ENCODE data around the gene CCNT2. TPM values are rescaled to one million over a fixed set of nuclear protein-coding genes. Genes with fewer than 3 reads are reported as not detected.
"Not testable (repeated sequence)": the region's sequence is repeated elsewhere in the genome, so short reads cannot be mapped to it uniquely, and the experiment has no call there.

Gene CCNT2
- total and polyA plus RNA-seq, 4 experiments from 2014 or later: 23.1 to 80.6 (median 49.8) TPM

DNA sequence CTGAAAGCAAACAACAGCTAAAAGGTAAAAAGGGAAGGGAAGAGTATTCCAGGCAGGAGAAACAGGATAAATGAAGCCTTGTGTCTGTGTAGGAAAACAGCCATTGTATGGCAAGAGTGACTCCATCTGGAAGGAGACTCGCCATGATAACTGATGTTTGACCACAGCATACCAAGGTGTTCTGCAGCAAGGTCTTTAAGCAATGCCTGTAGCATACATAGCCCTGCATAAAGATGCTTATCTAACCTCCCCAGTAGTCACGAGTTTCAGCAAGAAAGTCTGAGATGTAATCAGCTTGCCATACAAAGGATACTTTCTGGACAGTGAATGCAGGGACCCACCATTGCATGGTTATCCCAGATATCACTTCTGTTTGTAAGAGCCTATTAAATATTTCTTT is 11.9 kb upstream of the CCNT2 start:
- H3K36me3 Mint-ChIP-seq: peaks cover 0 to 17% of the 10 kb centered on the region in 2 donors
- no peaks in the 10 kb centered on the region for H3K4me1 ChIP-seq (ENCODE audit: insufficient read depth, low read length)
- ChIA-PET CTCF (ENCODE audit: partially characterized antibody) (no interaction called here), POLR2A (ENCODE audit: partially characterized antibody) (no interaction called here)
- no peak overlapping the region for H3K27ac ChIP-seq (ENCODE audit: low read depth, low read length)
- H3K4me3 ChIP-seq (ENCODE audit: low read length in 2 of 2): no peak overlapping the region
- H3K27ac Mint-ChIP-seq: no peak overlapping the region
- H3K27me3 Mint-ChIP-seq: peaks cover 5 to 6% of the 10 kb centered on the region in 2 donors
- peaks cover 0 to 6% (median 4%) of the 10 kb centered on the region in 8 donors for H3K9me3 Mint-ChIP-seq
- no peaks in the 10 kb centered on the region for H3K36me3 ChIP-seq (ENCODE audit: insufficient read depth, low read length)
- H3K4me3 Mint-ChIP-seq: no peak overlapping the region
- no peak for DNase-seq
- intact Hi-C loops (cut with micrococcal nuclease): no loop called here
- no peaks in the 10 kb centered on the region for H3K9me3 ChIP-seq (ENCODE audit: control insufficient read depth in 1 of 2, low read length in 2 of 2)
- H3K27me3 ChIP-seq (ENCODE audit: insufficient read depth, low read length): no peaks in the 10 kb centered on the region
- peaks cover 0 to 5% (median 0%) of the 10 kb centered on the region in 4 donors for H3K4me1 Mint-ChIP-seq

DNA sequence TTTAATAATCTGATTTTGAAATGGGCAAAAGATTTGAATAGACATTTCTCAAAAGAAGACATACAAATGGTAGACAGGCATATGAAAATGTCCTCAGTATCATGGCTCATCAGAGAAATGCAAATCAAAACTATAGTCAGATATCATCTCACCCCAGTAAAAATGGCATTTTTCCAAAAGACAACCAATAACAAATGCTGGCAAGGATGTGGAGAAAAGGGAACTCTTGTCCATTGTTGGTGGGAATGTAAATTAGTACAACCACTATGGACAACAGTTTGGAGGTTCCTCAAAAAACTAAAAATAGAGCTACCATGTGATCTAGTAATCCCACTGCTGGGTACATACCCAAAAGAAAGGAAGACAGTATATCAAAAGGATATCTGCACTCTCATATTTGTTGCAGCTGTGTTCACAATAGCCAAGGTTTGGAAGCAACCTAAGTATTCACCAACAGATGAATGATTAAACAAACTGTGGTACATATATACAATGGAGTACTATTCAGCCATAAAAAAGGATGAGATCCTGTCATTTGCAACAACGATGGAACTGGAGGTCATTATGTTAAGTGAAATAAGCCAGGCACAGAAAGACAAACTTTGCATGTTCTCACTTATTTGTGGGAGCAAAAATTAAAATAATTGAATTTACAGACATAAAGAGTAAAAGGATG is 11.0 kb upstream of the CCNT2 start:
- H3K4me1 ChIP-seq (ENCODE audit: insufficient read depth, low read length); intact Hi-C loops (cut with micrococcal nuclease); H3K27ac ChIP-seq (ENCODE audit: low read depth, low read length); H3K27ac Mint-ChIP-seq; H3K9me3 Mint-ChIP-seq; H3K36me3 ChIP-seq (ENCODE audit: insufficient read depth, low read length); H3K4me3 Mint-ChIP-seq; H3K4me1 Mint-ChIP-seq; H3K4me3 ChIP-seq (ENCODE audit: low read length in 2 of 2); H3K9me3 ChIP-seq (ENCODE audit: control insufficient read depth in 1 of 2, low read length in 2 of 2); H3K27me3 ChIP-seq (ENCODE audit: insufficient read depth, low read length); DNase-seq; POLR2A ChIA-PET (ENCODE audit: partially characterized antibody); CTCF ChIA-PET (ENCODE audit: partially characterized antibody); H3K27me3 Mint-ChIP-seq: not testable (repeated sequence)
- H3K36me3 Mint-ChIP-seq: peaks cover 0 to 17% of the 10 kb centered on the region in 2 donors

DNA sequence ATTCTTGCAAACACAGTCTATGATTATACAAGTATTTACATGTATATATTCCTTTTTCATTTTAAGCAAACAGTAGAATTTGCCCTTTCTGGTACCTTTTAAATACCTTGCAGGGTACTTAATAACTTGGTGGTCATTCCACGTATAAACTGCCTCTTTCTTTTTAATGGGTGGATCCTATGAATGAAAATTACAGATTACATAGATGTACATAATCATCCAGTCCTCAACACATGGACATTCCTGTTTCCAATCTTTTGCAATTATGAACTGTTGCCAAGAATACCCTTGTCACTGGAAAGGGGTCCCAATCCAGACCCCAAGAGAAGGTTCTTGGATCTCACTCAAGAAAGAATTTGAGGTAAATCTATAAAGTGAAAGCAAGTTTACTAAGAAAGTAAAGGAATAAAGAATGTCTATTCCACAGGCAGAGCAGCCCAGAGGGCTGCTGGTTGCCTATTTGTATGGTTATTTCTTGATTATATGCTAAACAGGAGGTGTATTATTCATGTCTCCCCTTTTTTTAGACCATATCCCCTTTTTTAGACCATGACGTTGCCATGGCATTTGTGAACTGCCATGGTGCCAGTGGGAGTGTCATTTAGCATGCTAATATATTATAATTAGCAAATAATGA is 7.7 kb upstream of the CCNT2 start:
- no peak overlapping the region for H3K27ac ChIP-seq (ENCODE audit: low read depth, low read length)
- H3K27me3 ChIP-seq (ENCODE audit: insufficient read depth, low read length): no peaks in the 10 kb centered on the region
- POLR2A ChIA-PET (ENCODE audit: partially characterized antibody): no interaction called here
- H3K36me3 ChIP-seq (ENCODE audit: insufficient read depth, low read length): no peaks in the 10 kb centered on the region
- H3K4me1 ChIP-seq (ENCODE audit: insufficient read depth, low read length): no peaks in the 10 kb centered on the region
- CTCF ChIA-PET (ENCODE audit: partially characterized antibody): no interaction called here
- H3K9me3 ChIP-seq (ENCODE audit: control insufficient read depth in 1 of 2, low read length in 2 of 2): no peaks in the 10 kb centered on the region
- no peaks in the 10 kb centered on the region for H3K4me1 Mint-ChIP-seq
- H3K36me3 Mint-ChIP-seq: peaks cover 0 to 10% of the 10 kb centered on the region in 2 donors
- H3K9me3 Mint-ChIP-seq: peaks cover 0 to 6% (median 4%) of the 10 kb centered on the region in 8 donors
- H3K27me3 Mint-ChIP-seq: peaks cover 1 to 2% of the 10 kb centered on the region in 2 donors
- no peak overlapping the region for H3K4me3 ChIP-seq (ENCODE audit: low read length in 2 of 2)
- intact Hi-C loops (cut with micrococcal nuclease): loop anchor here (10.0 kb wide), 1 partner anchor 666 kb away; no protein-coding TSS in a partner anchor
- no peak overlapping the region for H3K4me3 Mint-ChIP-seq
- no peak overlapping the region for H3K27ac Mint-ChIP-seq
- DNase-seq: no peak

DNA sequence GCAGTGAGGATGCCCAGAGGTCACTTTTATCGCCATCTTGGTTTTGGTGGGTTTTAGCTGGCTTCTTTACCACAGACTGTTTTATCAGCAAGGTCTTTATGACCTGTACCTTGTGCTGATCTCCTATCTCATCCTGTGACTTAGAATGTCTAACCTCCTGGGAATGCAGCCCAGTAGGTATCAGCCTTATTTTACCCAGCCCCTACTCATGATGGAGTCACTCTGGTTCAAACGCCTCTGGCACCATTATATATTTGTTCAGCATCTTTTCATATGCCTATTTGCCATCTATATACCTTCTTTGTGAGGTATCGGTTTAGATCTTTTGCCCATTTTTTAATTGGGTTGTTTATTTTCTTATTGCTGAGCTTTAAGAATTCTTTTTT is 7.2 kb upstream of the CCNT2 start:
- ChIA-PET POLR2A (ENCODE audit: partially characterized antibody) (no interaction called here), CTCF (ENCODE audit: partially characterized antibody) (no interaction called here)
- DNase-seq: no peak

DNA sequence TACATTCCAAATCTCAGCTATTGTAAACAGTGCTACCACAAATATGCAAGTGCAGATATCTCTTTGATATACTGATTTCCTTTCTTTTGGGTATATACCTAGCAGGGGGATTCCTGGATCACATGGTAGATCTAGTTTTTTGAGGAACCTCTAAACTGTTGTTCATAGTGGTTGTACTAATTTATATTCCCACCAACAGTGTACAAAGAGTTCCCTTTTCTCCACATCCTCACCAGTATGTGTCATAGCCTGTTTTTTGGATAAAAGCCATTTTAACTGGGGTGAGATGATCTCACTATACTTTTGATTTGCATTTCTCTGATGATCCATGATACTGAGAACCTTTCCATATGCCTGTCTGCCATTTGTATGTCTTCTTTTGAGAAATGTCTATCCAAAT is 6.3 kb upstream of the CCNT2 start:
- H3K9me3 Mint-ChIP-seq: peaks cover 0 to 6% (median 3%) of the 10 kb centered on the region in 8 donors
- no peak overlapping the region for H3K27ac Mint-ChIP-seq
- POLR2A ChIA-PET (ENCODE audit: partially characterized antibody): no interaction called here
- CTCF ChIA-PET (ENCODE audit: partially characterized antibody): no interaction called here
- Histone ChIP-seq H3K9me3 (ENCODE audit: control insufficient read depth in 1 of 2, low read length in 2 of 2) (no peaks in the 10 kb centered on the region), H3K4me3 (ENCODE audit: low read length in 2 of 2) (no peak overlapping the region), H3K27ac (ENCODE audit: low read depth, low read length) (no peak overlapping the region), H3K27me3 (ENCODE audit: insufficient read depth, low read length) (no peaks in the 10 kb centered on the region), H3K4me1 (ENCODE audit: insufficient read depth, low read length) (peaks cover 8% of the 10 kb centered on the region), H3K36me3 (ENCODE audit: insufficient read depth, low read length) (no peaks in the 10 kb centered on the region)
- intact Hi-C loops (cut with micrococcal nuclease): loop anchor here (10.0 kb wide), 1 partner anchor 668 kb away; no protein-coding TSS in a partner anchor
- DNase-seq: no peak
- peaks cover 2 to 12% (median 4%) of the 10 kb centered on the region in 4 donors for H3K4me1 Mint-ChIP-seq
- no peak overlapping the region for H3K4me3 Mint-ChIP-seq
- peaks cover 0 to 10% of the 10 kb centered on the region in 2 donors for H3K36me3 Mint-ChIP-seq
- H3K27me3 Mint-ChIP-seq: peaks cover 1 to 2% of the 10 kb centered on the region in 2 donors

More for the DNA sequence above, 7.2 kb upstream of the CCNT2 start:
- no peak overlapping the region for H3K4me3 Mint-ChIP-seq
- Histone ChIP-seq H3K4me3 (ENCODE audit: low read length in 2 of 2) (no peak overlapping the region), H3K27ac (ENCODE audit: low read depth, low read length) (no peak overlapping the region), H3K36me3 (ENCODE audit: insufficient read depth, low read length) (no peaks in the 10 kb centered on the region), H3K9me3 (ENCODE audit: control insufficient read depth in 1 of 2, low read length in 2 of 2) (no peaks in the 10 kb centered on the region), H3K27me3 (ENCODE audit: insufficient read depth, low read length) (no peaks in the 10 kb centered on the region), H3K4me1 (ENCODE audit: insufficient read depth, low read length) (no peaks in the 10 kb centered on the region)
- peaks cover 1 to 2% of the 10 kb centered on the region in 2 donors for H3K27me3 Mint-ChIP-seq
- intact Hi-C loops (cut with micrococcal nuclease): loop anchor here (10.0 kb wide), 1 partner anchor 667 kb away; no protein-coding TSS in a partner anchor
- peaks cover 0 to 2% (median 0%) of the 10 kb centered on the region in 4 donors for H3K4me1 Mint-ChIP-seq
- peaks cover 0 to 6% (median 4%) of the 10 kb centered on the region in 8 donors for H3K9me3 Mint-ChIP-seq
- no peak overlapping the region for H3K27ac Mint-ChIP-seq
- H3K36me3 Mint-ChIP-seq: peaks cover 0 to 10% of the 10 kb centered on the region in 2 donors

DNA sequence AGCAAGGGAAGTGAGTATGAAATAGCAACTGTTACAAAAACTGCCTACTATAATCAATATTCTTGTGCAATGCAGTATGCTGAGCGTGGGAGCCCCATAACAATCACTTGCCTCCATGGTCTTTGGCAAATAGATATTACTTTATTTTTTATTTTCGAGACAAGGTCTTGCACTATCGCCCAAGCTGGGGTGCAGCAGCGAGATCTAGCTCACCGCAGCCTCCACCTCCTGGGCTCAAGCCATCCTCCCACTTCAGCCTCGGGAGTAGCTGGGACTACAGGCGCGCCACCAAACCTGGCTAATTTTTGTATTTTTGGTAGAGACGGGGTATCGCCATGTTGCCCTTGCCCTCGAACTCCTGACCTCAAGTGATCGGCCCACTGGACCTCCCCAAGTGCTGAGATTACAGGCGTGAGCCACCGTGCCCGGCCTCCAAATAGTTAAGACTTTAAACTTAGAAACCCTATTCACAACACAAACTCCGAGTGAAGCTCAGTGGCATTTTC is 1.2 kb upstream of the CCNT2 start:
- intact Hi-C loops (cut with micrococcal nuclease): loop anchor here (10.0 kb wide), 1 partner anchor 673 kb away; no protein-coding TSS in a partner anchor
- Histone ChIP-seq H3K36me3 (ENCODE audit: insufficient read depth, low read length) (no peaks in the 10 kb centered on the region), H3K4me1 (ENCODE audit: insufficient read depth, low read length) (peaks cover 41% of the 10 kb centered on the region), H3K27me3 (ENCODE audit: insufficient read depth, low read length) (no peaks in the 10 kb centered on the region), H3K9me3 (ENCODE audit: control insufficient read depth in 1 of 2, low read length in 2 of 2) (no peaks in the 10 kb centered on the region), H3K27ac (ENCODE audit: low read depth, low read length) (peak overlapping the region; percentile 95), H3K4me3 (ENCODE audit: low read length in 2 of 2) (peak overlapping the region; percentile 19 to 66)
- Mint-ChIP-seq H3K9me3 (peaks cover 0 to 4% (median 0%) of the 10 kb centered on the region in 8 donors), H3K36me3 (peaks cover 0 to 15% of the 10 kb centered on the region in 2 donors), H3K27ac (peak overlapping the region; percentile 93 to 99 (median 98)), H3K4me1 (peaks cover 14 to 49% (median 32%) of the 10 kb centered on the region in 4 donors), H3K4me3 (peak overlapping the region; percentile 90 to 99 (median 97)), H3K27me3 (peaks cover 0 to 4% of the 10 kb centered on the region in 2 donors)
- ChIA-PET POLR2A (ENCODE audit: partially characterized antibody) (interaction anchor here (0.6 to 2.8 kb wide), 12 partner anchors 9 to 958 kb away, joined by 3 to 21 read pairs (median 5); partner anchors contain the start of genes R3HDM1, RAB3GAP1, UBXN4 and ZRANB3), CTCF (ENCODE audit: partially characterized antibody) (interaction anchor here (1.1 kb wide), 1 partner anchor 9 kb away, joined by 4 read pairs; no protein-coding TSS in a partner anchor)
- DNase-seq: peak in 1 of 5 donors; percentile 40
